Colonic mucosa (tissue), 4 donors: Measurements from ENCODE around the gene GPBP1L1. TPM values are rescaled to one million over a fixed set of nuclear protein-coding genes. Genes with fewer than 3 reads are reported as not detected.

ENCODE experiments used
- DNase-seq: peaks from one replicate; pipeline ENCODE4 v3.0.0-alpha.2; 2020
- H3K27ac ChIP-seq: fragments of 200-600 bp; one replicate; pipeline ENCODE4 v1.8.0; 2021
- H3K27me3 ChIP-seq: fragments of 200-600 bp; one replicate; pipeline ENCODE4 v1.8.0; 2021
- H3K36me3 ChIP-seq: fragments of 200-600 bp; one replicate; pipeline ENCODE4 v1.8.0; 2021
- H3K4me1 ChIP-seq: fragments of 200-600 bp; one replicate; pipeline ENCODE4 v1.8.0; 2021; ENCODE audit warnings: mild to moderate bottlenecking
- H3K4me3 ChIP-seq: fragments of 200-600 bp; one replicate; pipeline ENCODE4 v1.8.0; 2021
- H3K9ac ChIP-seq, 2 donors: one replicate each; pipeline ENCODE4 v1.7.0; 2013; ENCODE audit warnings: control low read depth in 2 of 2, low read depth in 2 of 2, low read length in 2 of 2
- H3K9me3 ChIP-seq: fragments of 200-600 bp; one replicate; pipeline ENCODE4 v1.8.0; 2021
- intact Hi-C: fragments of 100-400 bp; cut with DNase I; formaldehyde crosslinking; loops from one replicate; pipeline ENCODE4 v1.14.1; 2022
- total RNA-seq, 2 donors: library from RNA; stranded (reverse); fragmentation: NEBNext Ultra II Directional in 1 of 2; extraction: Animal tissue kit (Norgen Biotek cat#: 25700) in 1 of 2; gene quantifications; one replicate each; pipeline ENCODE4 v1.2.1, GENCODE V29; 2021
- TF ChIP-seq, protein P1 (sequence below): fragments of 200-600 bp; IDR thresholded peaks from one replicate; pipeline ENCODE4 v1.8.0; 2022; ENCODE audit warnings: antibody characterized with exemption, mild to moderate bottlenecking
- donor health status: healthy.
- donor health status: DM: no; HTN: no; CAD: no.
- donor health status: DM: no; HTN: no; CAD: no.

GPBP1L1 gene
- total RNA-seq, 2 donors from 2014 or later: 157 to 214 TPM

DNA sequence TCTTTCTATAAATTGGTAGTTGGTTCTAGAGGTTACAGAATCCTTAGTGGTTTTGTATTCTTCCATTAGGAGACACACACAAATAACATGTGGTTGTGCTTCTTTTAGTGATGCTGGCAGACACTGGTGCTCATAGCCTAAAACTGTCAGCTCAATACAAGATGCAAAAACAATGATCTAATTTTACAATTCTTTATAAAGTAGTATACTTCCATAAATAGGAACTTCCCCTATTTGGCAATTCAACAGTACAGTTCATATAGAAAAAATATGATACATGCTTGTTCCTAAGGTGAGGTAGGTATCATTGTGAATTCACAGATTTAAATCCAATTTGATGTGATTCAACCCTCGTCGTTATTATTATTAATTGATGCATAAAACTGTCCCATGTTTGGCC lies 41.7 kb downstream of the GPBP1L1 start:
- no peaks in the 10 kb centered on the region for H3K4me1 ChIP-seq
- peak overlapping the region in 1 of 2 donors; percentile 38 for H3K9ac ChIP-seq
- DNase-seq: no peak
- H3K36me3 ChIP-seq: peaks cover 8% of the 10 kb centered on the region
- TF ChIP-seq, protein P1, sequence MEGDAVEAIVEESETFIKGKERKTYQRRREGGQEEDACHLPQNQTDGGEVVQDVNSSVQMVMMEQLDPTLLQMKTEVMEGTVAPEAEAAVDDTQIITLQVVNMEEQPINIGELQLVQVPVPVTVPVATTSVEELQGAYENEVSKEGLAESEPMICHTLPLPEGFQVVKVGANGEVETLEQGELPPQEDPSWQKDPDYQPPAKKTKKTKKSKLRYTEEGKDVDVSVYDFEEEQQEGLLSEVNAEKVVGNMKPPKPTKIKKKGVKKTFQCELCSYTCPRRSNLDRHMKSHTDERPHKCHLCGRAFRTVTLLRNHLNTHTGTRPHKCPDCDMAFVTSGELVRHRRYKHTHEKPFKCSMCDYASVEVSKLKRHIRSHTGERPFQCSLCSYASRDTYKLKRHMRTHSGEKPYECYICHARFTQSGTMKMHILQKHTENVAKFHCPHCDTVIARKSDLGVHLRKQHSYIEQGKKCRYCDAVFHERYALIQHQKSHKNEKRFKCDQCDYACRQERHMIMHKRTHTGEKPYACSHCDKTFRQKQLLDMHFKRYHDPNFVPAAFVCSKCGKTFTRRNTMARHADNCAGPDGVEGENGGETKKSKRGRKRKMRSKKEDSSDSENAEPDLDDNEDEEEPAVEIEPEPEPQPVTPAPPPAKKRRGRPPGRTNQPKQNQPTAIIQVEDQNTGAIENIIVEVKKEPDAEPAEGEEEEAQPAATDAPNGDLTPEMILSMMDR: no peak
- H3K4me3 ChIP-seq: no peak overlapping the region
- intact Hi-C loops: no loop called here
- peak overlapping the region; percentile 81 for H3K27ac ChIP-seq
- no peaks in the 10 kb centered on the region for H3K27me3 ChIP-seq
- no peaks in the 10 kb centered on the region for H3K9me3 ChIP-seq

DNA sequence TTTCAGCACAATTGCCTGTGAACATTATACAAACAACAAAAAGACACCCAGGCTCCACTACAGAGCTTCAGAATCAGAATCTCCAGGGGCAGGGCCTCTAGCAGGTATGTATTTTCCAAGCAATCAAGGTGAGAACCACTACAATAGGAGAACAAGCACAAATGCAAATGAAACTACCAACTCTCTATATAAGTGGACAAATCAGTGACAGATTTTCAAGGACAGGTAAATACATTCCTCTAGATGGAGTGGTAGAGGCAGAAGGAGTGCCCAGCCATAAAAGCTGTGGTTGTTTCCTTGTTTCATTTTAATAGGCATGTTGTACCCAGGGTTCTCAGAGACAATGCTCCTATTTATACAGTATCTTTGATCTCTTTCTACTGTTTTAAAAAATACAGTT lies 42.4 kb downstream of the GPBP1L1 start:
- H3K27me3 ChIP-seq: no peaks in the 10 kb centered on the region
- peaks cover 9% of the 10 kb centered on the region for H3K36me3 ChIP-seq
- H3K27ac ChIP-seq: peak overlapping the region; percentile 81
- TF ChIP-seq, protein P1: peak; percentile 19
- peak overlapping the region in 1 of 2 donors; percentile 38 for H3K9ac ChIP-seq
- intact Hi-C loops: no loop called here
- no peak overlapping the region for H3K4me3 ChIP-seq
- H3K4me1 ChIP-seq: no peaks in the 10 kb centered on the region
- peak; percentile 54 for DNase-seq
- no peaks in the 10 kb centered on the region for H3K9me3 ChIP-seq

DNA sequence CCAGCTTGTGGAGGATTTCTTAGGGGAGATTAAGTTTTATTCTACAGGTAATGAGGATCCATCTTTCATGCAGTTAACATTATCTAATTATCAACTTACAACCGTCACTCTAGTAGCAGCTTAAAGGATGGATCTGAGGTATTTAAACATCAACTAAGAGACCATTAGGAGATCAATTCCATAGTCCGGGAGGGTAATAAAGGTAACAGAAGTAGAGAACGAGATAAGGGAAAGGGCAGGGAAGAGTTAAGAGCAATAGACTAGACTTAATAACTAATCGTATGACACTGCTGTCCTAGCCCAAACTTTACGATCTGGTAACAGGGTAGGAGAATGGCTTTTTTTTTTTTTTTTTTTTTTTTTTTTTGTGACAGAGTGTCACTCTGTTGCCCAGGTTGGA lies 43.0 kb downstream of the GPBP1L1 start:
- no peaks in the 10 kb centered on the region for H3K9me3 ChIP-seq
- no peak overlapping the region for H3K4me3 ChIP-seq
- H3K27me3 ChIP-seq: no peaks in the 10 kb centered on the region
- TF ChIP-seq, protein P1: no peak
- intact Hi-C loops: no loop called here
- no peak for DNase-seq
- peak overlapping the region; percentile 81 for H3K27ac ChIP-seq
- peak overlapping the region in 1 of 2 donors; percentile 30 for H3K9ac ChIP-seq
- no peaks in the 10 kb centered on the region for H3K4me1 ChIP-seq
- peaks cover 14% of the 10 kb centered on the region for H3K36me3 ChIP-seq

DNA sequence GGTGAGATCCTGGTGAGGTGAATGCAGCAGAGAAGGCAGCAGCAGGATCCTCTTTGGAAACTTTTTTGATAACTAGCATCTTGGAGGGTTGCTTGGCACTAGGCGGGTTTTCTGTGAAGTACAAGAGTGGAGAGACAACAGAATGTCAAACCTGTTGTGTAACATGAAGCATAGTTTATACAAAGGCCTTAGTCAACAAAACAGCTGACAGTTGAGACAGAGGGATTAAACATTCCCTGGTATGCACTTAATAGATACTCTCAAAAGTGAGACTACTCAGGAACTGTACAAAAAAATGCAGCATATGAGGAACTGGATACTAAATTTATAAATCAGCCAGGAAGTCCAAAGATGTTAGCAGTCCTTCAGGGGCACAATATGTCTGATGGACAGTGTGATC lies 46.0 kb downstream of the GPBP1L1 start:
- TF ChIP-seq, protein P1: no peak
- Histone ChIP-seq H3K36me3 (peaks cover 22% of the 10 kb centered on the region), H3K9me3 (no peaks in the 10 kb centered on the region), H3K9ac (no peak overlapping the region), H3K27ac (no peak overlapping the region), H3K27me3 (no peaks in the 10 kb centered on the region), H3K4me1 (no peaks in the 10 kb centered on the region), H3K4me3 (no peak overlapping the region)
- no peak for DNase-seq
- intact Hi-C loops: no loop called here

DNA sequence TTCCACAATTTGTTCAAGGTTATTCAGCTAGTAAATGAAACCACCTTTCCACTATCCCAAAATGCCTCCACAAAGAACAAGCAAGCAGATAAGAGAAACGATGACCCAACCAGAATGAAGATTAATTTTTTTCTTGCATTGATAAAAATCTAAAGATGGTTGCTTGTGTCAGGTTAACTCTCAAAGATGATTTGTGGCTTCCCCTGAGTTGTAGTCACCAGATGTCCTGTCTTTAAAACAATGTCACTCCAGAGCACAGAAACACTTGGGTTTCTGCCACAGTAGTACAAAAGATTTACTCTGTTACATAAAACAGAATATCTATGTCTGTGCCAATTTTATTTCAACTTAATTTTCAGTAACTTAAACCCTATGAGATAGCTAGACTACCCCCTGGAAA lies 51.1 kb downstream of the GPBP1L1 start:
- Histone ChIP-seq H3K4me1 (no peaks in the 10 kb centered on the region), H3K9ac (no peak overlapping the region), H3K27me3 (no peaks in the 10 kb centered on the region), H3K9me3 (no peaks in the 10 kb centered on the region), H3K27ac (no peak overlapping the region), H3K36me3 (peaks cover 38% of the 10 kb centered on the region), H3K4me3 (no peak overlapping the region)
- TF ChIP-seq, protein P1: no peak
- DNase-seq: no peak
- intact Hi-C loops: no loop called here

DNA sequence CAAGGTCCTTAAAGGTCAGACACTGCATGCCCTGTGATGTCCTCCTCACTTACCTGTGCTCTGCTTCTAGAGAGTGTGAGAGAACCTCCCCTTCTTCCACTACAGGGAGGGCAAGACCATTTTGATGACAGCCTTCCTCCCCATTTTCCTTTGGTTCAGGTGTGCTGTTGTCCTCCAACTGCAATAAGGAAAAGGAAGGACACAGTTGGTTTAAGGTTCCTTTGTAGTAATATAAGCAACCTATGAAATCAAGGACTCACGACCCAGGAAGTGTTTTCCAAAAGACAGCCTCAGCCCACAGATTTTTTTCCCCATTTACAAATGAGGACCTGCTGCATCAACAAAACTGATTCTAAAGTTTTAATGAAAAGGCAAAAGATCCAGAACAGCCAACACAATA lies 55.9 kb downstream of the GPBP1L1 start:
- Histone ChIP-seq H3K27ac (no peak overlapping the region), H3K4me1 (no peaks in the 10 kb centered on the region), H3K27me3 (no peaks in the 10 kb centered on the region), H3K9me3 (no peaks in the 10 kb centered on the region), H3K9ac (no peak overlapping the region), H3K36me3 (peaks cover 25% of the 10 kb centered on the region), H3K4me3 (no peak overlapping the region)
- TF ChIP-seq, protein P1: no peak
- no peak for DNase-seq
- intact Hi-C loops: no loop called here
